Psoas muscle (tissue), 8 donors: ENCODE data around the gene SH3RF1. TPM values are rescaled to one million over a fixed set of nuclear protein-coding genes. Genes with fewer than 3 reads are reported as not detected.

Source experiments
- ATAC-seq, 4 donors: fragments of 200-7000 bp; cut with Tn5 transposase; one replicate each; pipeline ENCODE4 v1.9.1; 2020; ENCODE audit warnings: moderate library complexity in 3 of 4, mild to moderate bottlenecking in 2 of 4
- DNase-seq, 2 donors: peaks; one replicate each; pipeline ENCODE4 v3.0.0-alpha.2; 2020
- H3K27ac ChIP-seq: fragments of 200-600 bp; one replicate; pipeline ENCODE4 v1.8.0; 2022
- H3K27me3 ChIP-seq, 3 donors: fragments of 200-600 bp in 1 of 3; one replicate each; pipeline versions ENCODE4 v1.6.1 to v1.8.0; 2013 to 2022; ENCODE audit warnings: low read length in 2 of 3, mild to moderate bottlenecking in 2 of 3, moderate library complexity in 1 of 3; ENCODE audit not compliant: insufficient read depth in 3 of 3
- H3K36me3 ChIP-seq, 2 donors: fragments of 200-600 bp in 1 of 2; one replicate each; pipeline versions ENCODE4 v1.6.1 to v1.8.0; 2013 to 2022; ENCODE audit warnings: low read depth in 1 of 2, mild to moderate bottlenecking in 1 of 2, moderate library complexity in 1 of 2; ENCODE audit not compliant: insufficient read depth in 1 of 2
- H3K4me1 ChIP-seq: fragments of 200-600 bp; one replicate; pipeline ENCODE4 v1.8.0; 2022
- H3K4me3 ChIP-seq: fragments of 200-600 bp; one replicate; pipeline ENCODE4 v1.8.0; 2022; ENCODE audit warnings: mild to moderate bottlenecking
- H3K9me3 ChIP-seq: fragments of 200-600 bp; one replicate; pipeline ENCODE4 v1.8.0; 2022
- CTCF ChIP-seq: fragments of 200-600 bp; IDR thresholded peaks from one replicate; pipeline ENCODE4 v1.8.0; 2022; ENCODE audit warnings: antibody characterized with exemption
- WGBS, 3 donors: extraction: QIAGEN DNeasy Blood & Tissue Kit; methylation state at CpG; one replicate each; pipeline versions ENCODE4 v1.1.6 to v1.1.7; 2013; 5-methylcytosine and 5-hydroxymethylcytosine counted together
- intact Hi-C, 2 donors: fragments of 100-400 bp; cut with DNase I; formaldehyde crosslinking; loops; one replicate each; pipeline versions ENCODE4 v1.11.0 to v1.14.2; 2022
- polyA plus RNA-seq, 3 donors: library from polyadenylated mRNA; stranded (reverse); fragments of 200-250 nt; gene quantifications; one replicate each; pipeline ENCODE4 v1.2.3, GENCODE V29; 2013
- total RNA-seq, 4 donors: library from RNA; stranded (reverse); fragmentation: NEBNext Ultra II Directional in 2 of 4; extraction: Animal tissue kit (Norgen Biotek cat#: 25700) in 2 of 4; gene quantifications; one replicate each; pipeline versions ENCODE4 v1.2.1 to v1.2.4, GENCODE V29; 2021 to 2023
- donor health status: healthy with polysubstance abuse.
- donor health status: DM: no; HTN: no; CAD: no; lungs with moderate emphysema.
- donor health status: Bipolar disorder and iron deficiency.
- donor health status: healthy.
- donor health status: DM: yes; HTN: yes; CAD: no.
- donor health status: DM: no; HTN: no; CAD: no.
- donor health status: DM: no; HTN: no; CAD: no.
- donor health status: DM: yes; HTN: yes; CAD: no.

Gene SH3RF1
- total and polyA plus RNA-seq, 7 donors, result 4.8 to 35.9 (median 19.2) TPM

DNA sequence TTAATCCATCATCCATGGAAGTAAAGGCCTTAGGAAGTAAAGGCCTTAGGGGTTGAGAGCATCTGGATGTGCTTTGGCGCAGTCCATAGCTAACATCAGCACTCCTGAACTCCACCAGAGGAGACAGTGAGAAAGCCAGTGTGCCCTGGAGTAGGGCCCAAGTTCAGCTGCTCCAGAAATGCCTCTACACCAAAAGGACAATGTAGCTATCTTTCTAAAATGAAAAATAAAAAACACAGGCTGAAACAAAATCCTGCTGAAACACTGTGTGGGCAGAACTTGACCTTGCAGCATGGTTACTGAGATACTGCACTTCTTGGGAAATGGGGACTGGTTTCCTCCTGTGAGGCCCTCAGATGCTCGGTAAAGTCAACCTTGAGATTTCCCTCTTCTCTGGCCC, 29.3 kb downstream of the SH3RF1 start:
- Histone ChIP-seq H3K4me1 (peaks cover 45% of the 10 kb centered on the region), H3K9me3 (no peaks in the 10 kb centered on the region), H3K36me3 (no peaks in the 10 kb centered on the region), H3K4me3 (no peak overlapping the region), H3K27ac (no peak overlapping the region), H3K27me3 (no peaks in the 10 kb centered on the region)
- 76 to 90% (median 84%) methylated on average over 2 of the region's 2 CpGs for WGBS, 3 donors
- intact Hi-C loops, result no loop called here
- DNase-seq (no peak), ATAC-seq (no peak)
- no peak for TF ChIP-seq CTCF

DNA sequence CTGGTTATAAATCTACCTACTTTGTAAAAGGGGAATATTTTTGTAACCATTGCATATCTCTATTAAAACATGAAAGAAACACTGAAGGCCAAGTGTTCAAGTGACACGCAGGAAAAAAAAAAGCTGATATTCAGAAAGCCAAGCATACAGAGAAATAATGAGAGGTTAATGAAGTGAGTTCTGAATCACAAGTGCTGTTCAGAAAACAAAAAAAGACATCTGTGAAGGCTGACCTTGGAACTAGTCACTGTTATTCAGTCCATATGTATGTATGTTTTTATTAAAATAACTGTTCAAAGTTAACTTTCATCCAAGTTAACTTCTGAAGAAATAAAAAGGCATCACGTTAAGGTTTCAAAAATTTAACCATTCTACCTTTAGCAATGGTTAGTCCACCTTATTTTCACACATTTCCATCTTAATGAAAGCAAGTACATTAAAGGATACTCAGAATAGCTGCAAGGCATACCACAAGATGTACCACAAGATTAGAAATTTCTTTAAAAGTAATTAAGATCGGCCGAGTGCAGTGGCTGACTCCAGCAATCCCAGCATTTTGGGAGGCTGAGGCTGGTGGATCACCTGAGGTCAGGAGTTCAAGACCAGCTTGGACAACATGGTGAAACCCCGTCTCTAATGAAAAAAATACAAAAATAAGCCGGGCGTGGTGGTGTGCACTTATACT, 31.4 kb downstream of the SH3RF1 start:
- H3K4me1 ChIP-seq, result peaks cover 57% of the 10 kb centered on the region
- no peaks in the 10 kb centered on the region for H3K36me3 ChIP-seq
- intact Hi-C loops, result no loop called here
- H3K4me3 ChIP-seq, result no peak overlapping the region
- no peaks in the 10 kb centered on the region for H3K27me3 ChIP-seq
- WGBS, 3 donors, result 75 to 81% (median 79%) methylated on average over 7 of the region's 7 CpGs
- no peak for TF ChIP-seq CTCF
- H3K9me3 ChIP-seq, result no peaks in the 10 kb centered on the region
- DNase-seq (no peak), ATAC-seq (no peak)
- H3K27ac ChIP-seq, result peak overlapping the region; percentile 11

DNA sequence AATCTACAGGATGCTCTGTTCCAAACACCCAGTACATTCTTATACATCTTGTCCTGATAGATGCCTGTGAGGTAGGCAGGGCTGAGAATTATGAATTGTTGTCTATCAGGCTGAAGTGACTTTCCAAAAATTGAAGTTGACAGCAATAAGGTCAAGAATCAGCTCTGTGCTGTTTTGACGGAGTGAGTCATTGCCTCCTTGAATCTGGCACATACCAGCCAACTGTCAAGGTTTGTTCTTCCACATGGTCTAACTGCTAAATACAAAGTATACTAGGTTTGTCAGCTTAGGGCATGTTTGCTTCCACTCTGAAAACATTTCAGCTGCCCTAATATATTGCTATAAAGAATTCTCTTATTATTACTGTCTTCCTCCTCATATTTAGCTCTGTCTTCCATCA, 32.3 kb downstream of the SH3RF1 start:
- H3K27ac ChIP-seq, result peak overlapping the region; percentile 78
- H3K27me3 ChIP-seq, result no peaks in the 10 kb centered on the region
- TF ChIP-seq CTCF, result no peak
- 16 to 58% (median 27%) methylated on average over 1 of the region's 1 CpG for WGBS, 3 donors
- H3K4me1 ChIP-seq, result peaks cover 53% of the 10 kb centered on the region
- ATAC-seq (peak; percentile 84 to 88 (median 86)), DNase-seq (no peak)
- intact Hi-C loops, result no loop called here
- no peak overlapping the region for H3K4me3 ChIP-seq
- no peaks in the 10 kb centered on the region for H3K36me3 ChIP-seq
- H3K9me3 ChIP-seq, result no peaks in the 10 kb centered on the region

- Histone ChIP-seq H3K9me3 (no peaks in the 10 kb centered on the region), H3K4me1 (peaks cover 50% of the 10 kb centered on the region), H3K27ac (peak overlapping the region; percentile 78), H3K4me3 (no peak overlapping the region), H3K36me3 (no peaks in the 10 kb centered on the region), H3K27me3 (no peaks in the 10 kb centered on the region)
- ATAC-seq (peak in 3 of 4 donors; percentile 74 to 84 (median 76)), DNase-seq (peak in 1 of 2 donors; percentile 64)
- intact Hi-C loops, result no loop called here
- 15 to 23% (median 18%) methylated on average over 6 of the region's 6 CpGs for whole genome bisulfite sequencing, 3 donors
- no peak for TF ChIP-seq CTCF
Measured at GRCh38 chr4:169236873-169237626, 33.7 kb downstream of the SH3RF1 start.
